ENCODE data around the gene CCDC85B. TPM values are rescaled to one million over a fixed set of nuclear protein-coding genes. Genes with fewer than 3 reads are reported as not detected.
A peak's percentile ranks its signal among the peaks of the same experiment; 100 is the strongest.

CCDC85B gene
- total and polyA plus RNA-seq, 2 of the 13 experiments (the other 11 are each of a cell fraction or from before 2014, with no cell fraction given) = 8.2 to 19.5 TPM

DNA sequence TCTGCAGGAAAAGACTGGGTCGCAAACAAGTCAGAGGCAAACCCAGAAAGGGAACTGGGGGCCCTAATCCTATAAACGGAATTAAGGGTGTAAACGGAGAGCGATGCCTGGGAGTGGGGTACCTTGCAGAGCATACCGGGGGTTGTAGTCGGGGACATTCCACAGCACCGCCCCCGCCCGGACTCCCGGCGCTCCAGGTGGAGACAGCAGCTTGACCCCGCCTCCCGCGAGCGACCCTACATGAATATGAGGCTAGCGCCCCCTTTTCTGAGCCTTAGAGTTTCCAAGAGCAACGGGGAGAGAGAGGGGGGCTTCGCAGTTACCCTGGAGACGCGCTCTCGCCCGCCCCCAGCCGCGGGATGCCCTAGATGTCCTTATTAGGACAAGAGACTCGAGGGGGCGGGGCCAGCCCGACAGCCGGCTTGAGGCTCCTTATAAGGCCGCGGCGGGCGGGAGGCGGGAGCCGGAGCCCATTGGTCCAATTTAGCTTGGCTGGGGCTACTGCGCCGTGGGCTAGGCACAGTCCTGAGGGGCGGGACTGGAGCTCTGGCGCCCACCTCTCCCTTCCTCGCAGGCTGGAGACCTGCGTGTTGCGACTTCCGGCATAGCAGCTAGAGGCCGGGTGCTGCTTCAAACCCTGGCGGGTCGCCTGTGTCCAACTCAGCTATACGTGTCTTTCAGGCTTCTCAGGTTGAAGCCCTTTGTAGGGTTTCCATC is 31.2 kb upstream of the CCDC85B start:
- Histone ChIP-seq H3K36me3 (replicated peaks in 1 of 2; ENCODE audit: control insufficient read depth in 1 of 2, insufficient read depth in 2 of 2, low read length in 2 of 2) (peaks cover 19 to 44% of the 10 kb centered on the region in 2 experiments), H3K27me3 (ENCODE audit: control insufficient read depth in 1 of 2, insufficient read depth in 2 of 2, low read length in 2 of 2) (no peaks in the 10 kb centered on the region; a peak in 1 of 5 replicates), H3K9ac (ENCODE audit: insufficient read depth, low read depth, low read length) (peak overlapping the region; percentile 89), H3K4me2 (ENCODE audit: low read depth, low read length) (peak overlapping the region; percentile 100), H3K4me3 (replicated peaks in 1 of 3; ENCODE audit: insufficient read depth in 1 of 3, low read depth in 2 of 3, low read length in 3 of 3) (peak overlapping the region; percentile 80 to 99 (median 89)), H3K9me3 (ENCODE audit: low read length) (no peaks in the 10 kb centered on the region), H3K4me1 (ENCODE audit: insufficient read depth, low read length) (peaks cover 53% of the 10 kb centered on the region), H3K79me2 (ENCODE audit: insufficient read depth, low read length) (peaks cover 32% of the 10 kb centered on the region), H2AFZ (ENCODE audit: low read length) (no peak overlapping the region), H4K20me1 (ENCODE audit: insufficient read depth, low read length) (peaks cover 34% of the 10 kb centered on the region), H3K27ac (ENCODE audit: extremely low read length, insufficient read depth, low read length) (peak overlapping the region; percentile 90)
- intact Hi-C loops (cut with micrococcal nuclease; ENCODE audit: unreplicated experiment) (loop anchor here (2.0 kb wide), 1 partner anchor 30 kb away; the partner anchor contains the start of gene FIBP), in situ Hi-C loops (cut with HindIII; ENCODE audit: extremely low pct_ligation_motif_present, low pct_unique_long_range_greater_than_20kb) (loop anchor here (10.0 kb wide), 1 partner anchor 304 kb away; the partner anchor contains the start of gene LTBP3)
- peak; percentile 98 for DNase-seq (ENCODE audit: low spot score)
- BruUV-seq (replicated peaks) = no TSS peak
- POLR2A ChIA-PET = interaction anchor here (0.6 to 5.4 kb wide), 31 partner anchors 9 to 1014 kb away, joined by 3 to 81 read pairs (median 4); partner anchors contain the start of genes AP5B1, BANF1, CCDC85B and EFEMP2
- ATAC-seq = peak; percentile 78
- CTCF ChIA-PET (ENCODE audit: low intra/inter-chr PET ratio, low total read pairs) = interaction anchor here (0.9 to 1.9 kb wide), 2 partner anchors 25 to 41 kb away, joined by 4 to 6 read pairs; no protein-coding TSS in a partner anchor
- FAIRE-seq = peak; percentile 23
- WGBS (ENCODE audit: low lambda C conversion rate) = under 1% methylated on average over 19 of the region's 46 CpGs
- TF ChIP-seq ZMAT3 (CRISPR knock-in tag; conservative IDR thresholded peaks at IDR 0.05) = 0 out of 2 replicates have a peak, but pooled peaks have one; percentile 58
- no peak for TF ChIP-seq XRCC5 (optimal IDR thresholded peaks at IDR 0.05; ENCODE audit: low read length)
- peak; percentile 19; the same call in 1 of the 2 replicates for TF ChIP-seq ZNF878 (CRISPR knock-in tag; IDR thresholded peaks at IDR 0.05)
- TF ChIP-seq SETDB1 (CRISPR knock-in tag; IDR thresholded peaks at IDR 0.05; ENCODE audit: borderline replicate concordance) = no peak
- TF ChIP-seq ZNF451 (CRISPR knock-in tag; IDR thresholded peaks at IDR 0.05) = no peak
- no peak for TF ChIP-seq ZBTB7A (CRISPR knock-in tag; IDR thresholded peaks at IDR 0.05)
- TF ChIP-seq, protein P1, sequence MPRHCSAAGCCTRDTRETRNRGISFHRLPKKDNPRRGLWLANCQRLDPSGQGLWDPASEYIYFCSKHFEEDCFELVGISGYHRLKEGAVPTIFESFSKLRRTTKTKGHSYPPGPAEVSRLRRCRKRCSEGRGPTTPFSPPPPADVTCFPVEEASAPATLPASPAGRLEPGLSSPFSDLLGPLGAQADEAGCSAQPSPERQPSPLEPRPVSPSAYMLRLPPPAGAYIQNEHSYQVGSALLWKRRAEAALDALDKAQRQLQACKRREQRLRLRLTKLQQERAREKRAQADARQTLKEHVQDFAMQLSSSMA (CRISPR knock-in tag; IDR thresholded peaks at IDR 0.05) = no peak
- TF ChIP-seq HOXA9 (CRISPR knock-in tag; IDR thresholded peaks at IDR 0.05; ENCODE audit: borderline replicate concordance) = no peak
- TF ChIP-seq GFI1 (CRISPR knock-in tag; IDR thresholded peaks at IDR 0.05; ENCODE audit: borderline replicate concordance) = no peak
- TF ChIP-seq, protein P2, sequence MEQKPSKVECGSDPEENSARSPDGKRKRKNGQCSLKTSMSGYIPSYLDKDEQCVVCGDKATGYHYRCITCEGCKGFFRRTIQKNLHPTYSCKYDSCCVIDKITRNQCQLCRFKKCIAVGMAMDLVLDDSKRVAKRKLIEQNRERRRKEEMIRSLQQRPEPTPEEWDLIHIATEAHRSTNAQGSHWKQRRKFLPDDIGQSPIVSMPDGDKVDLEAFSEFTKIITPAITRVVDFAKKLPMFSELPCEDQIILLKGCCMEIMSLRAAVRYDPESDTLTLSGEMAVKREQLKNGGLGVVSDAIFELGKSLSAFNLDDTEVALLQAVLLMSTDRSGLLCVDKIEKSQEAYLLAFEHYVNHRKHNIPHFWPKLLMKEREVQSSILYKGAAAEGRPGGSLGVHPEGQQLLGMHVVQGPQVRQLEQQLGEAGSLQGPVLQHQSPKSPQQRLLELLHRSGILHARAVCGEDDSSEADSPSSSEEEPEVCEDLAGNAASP (CRISPR knock-in tag; IDR thresholded peaks at IDR 0.05; ENCODE audit: borderline replicate concordance) = no peak
- TF ChIP-seq RBM39 (IDR thresholded peaks at IDR 0.05; ENCODE audit: low read depth, low read length, poor library complexity, severe bottlenecking) = peak; percentile 39
- TF ChIP-seq, protein P3, sequence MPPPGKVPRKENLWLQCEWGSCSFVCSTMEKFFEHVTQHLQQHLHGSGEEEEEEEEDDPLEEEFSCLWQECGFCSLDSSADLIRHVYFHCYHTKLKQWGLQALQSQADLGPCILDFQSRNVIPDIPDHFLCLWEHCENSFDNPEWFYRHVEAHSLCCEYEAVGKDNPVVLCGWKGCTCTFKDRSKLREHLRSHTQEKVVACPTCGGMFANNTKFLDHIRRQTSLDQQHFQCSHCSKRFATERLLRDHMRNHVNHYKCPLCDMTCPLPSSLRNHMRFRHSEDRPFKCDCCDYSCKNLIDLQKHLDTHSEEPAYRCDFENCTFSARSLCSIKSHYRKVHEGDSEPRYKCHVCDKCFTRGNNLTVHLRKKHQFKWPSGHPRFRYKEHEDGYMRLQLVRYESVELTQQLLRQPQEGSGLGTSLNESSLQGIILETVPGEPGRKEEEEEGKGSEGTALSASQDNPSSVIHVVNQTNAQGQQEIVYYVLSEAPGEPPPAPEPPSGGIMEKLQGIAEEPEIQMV (CRISPR knock-in tag; IDR thresholded peaks at IDR 0.05; ENCODE audit: low read depth) = 0 out of 2 replicates have a peak, but pooled peaks have one; percentile 18
- TF ChIP-seq GTF2F1 (IDR thresholded peaks at IDR 0.05; ENCODE audit: low read length) = no peak
- no peak for TF ChIP-seq NPAS2 (CRISPR knock-in tag; IDR thresholded peaks at IDR 0.05; ENCODE audit: borderline replicate concordance)
- no peak for TF ChIP-seq KDM2A (CRISPR knock-in tag; IDR thresholded peaks at IDR 0.05; ENCODE audit: borderline replicate concordance, low read depth)

Data from HepG2 (cell line).